ENCODE data around the gene CCDC183. TPM values are rescaled to one million over a fixed set of nuclear protein-coding genes. Genes with fewer than 3 reads are reported as not detected.

The CCDC183 gene
- total RNA-seq, 1 experiment from 2014 or later: 1.1 TPM

GRCh38 chr9:136827794-136828473 is 31.8 kb downstream of the CCDC183 start:
- Histone ChIP-seq H3T11ph (ENCODE audit: low read length) (no peak overlapping the region), H2BK120ac (ENCODE audit: low read depth, low read length, poor library complexity, severe bottlenecking) (no peak overlapping the region), H2BK15ac (ENCODE audit: low read depth, low read length) (no peak overlapping the region), H3K23ac (ENCODE audit: insufficient read length, low read depth, low read length) (no peak overlapping the region), H2BK12ac (ENCODE audit: insufficient read length, low read depth, low read length) (no peak overlapping the region), H3K4me2 (ENCODE audit: insufficient read depth, insufficient read length, low read length) (no peak overlapping the region), H3K23me2 (ENCODE audit: insufficient read length, low read depth, low read length, poor library complexity, severe bottlenecking) (no peaks in the 10 kb centered on the region), H3K9ac (ENCODE audit: extremely low read depth, insufficient read length, low read length) (no peak overlapping the region), H4K8ac (replicated peaks; ENCODE audit: insufficient read length, low read depth, low read length) (no peak overlapping the region), H2BK20ac (ENCODE audit: low read depth, low read length, poor library complexity, severe bottlenecking) (no peak overlapping the region), H3K18ac (ENCODE audit: insufficient read length, low read depth, low read length) (no peak overlapping the region), H3K27me3 (ENCODE audit: insufficient read depth, low read length) (no peaks in the 10 kb centered on the region), H3K14ac (ENCODE audit: insufficient read depth, low read length) (no peak overlapping the region), H3K4ac (ENCODE audit: low read depth, low read length) (no peak overlapping the region), H2AFZ (ENCODE audit: low read length) (no peak overlapping the region), H3K27ac (ENCODE audit: insufficient read length, low read depth, low read length) (no peak overlapping the region), H4K5ac (ENCODE audit: insufficient read length, low read depth, low read length) (no peak overlapping the region), H3K9me3 (ENCODE audit: control insufficient read depth, low read depth, low read length) (no peaks in the 10 kb centered on the region), H2AK5ac (ENCODE audit: insufficient read length, low read length) (no peak overlapping the region), H3K56ac (ENCODE audit: insufficient read length, low read depth, low read length) (no peak overlapping the region), H3K79me1 (ENCODE audit: insufficient read depth, low read depth, low read length, poor library complexity, severe bottlenecking) (peaks cover 4% of the 10 kb centered on the region), H2BK5ac (ENCODE audit: insufficient read length, low read length) (no peak overlapping the region), H4K91ac (ENCODE audit: insufficient read length, low read depth, low read length) (no peak overlapping the region), H4K20me1 (ENCODE audit: control insufficient read depth, insufficient read depth, insufficient read length) (no peaks in the 10 kb centered on the region), H3K4me1 (ENCODE audit: insufficient read depth, low read length) (no peaks in the 10 kb centered on the region), H3K79me2 (ENCODE audit: insufficient read depth, low read length) (no peaks in the 10 kb centered on the region)
- no peak for TF ChIP-seq CTCF (conservative IDR thresholded peaks at IDR 0.05)
- Mint-ChIP-seq H3K27me3 (ENCODE audit: low read depth) (peaks cover 1% of the 10 kb centered on the region; the same call in 1 of the 2 replicates), H3K36me3 (ENCODE audit: insufficient read depth in 1 of 3, low read depth in 3 of 3) (peaks cover 17 to 60% (median 59%) of the 10 kb centered on the region in 3 experiments; a peak in 6 of 7 replicates), H3K4me3 (no peak overlapping the region), H3K27ac (no peak overlapping the region; a peak in 1 of 7 replicates), H3K9me3 (no peaks in the 10 kb centered on the region), H3K4me1 (peaks cover 0 to 7% of the 10 kb centered on the region in 2 experiments; a peak in 2 of 4 replicates)
- no peak for DNase-seq
- no CpG with 5 or more reads among the region's 14 CpGs for WGBS (ENCODE audit: extremely low coverage, insufficient read length, low lambda C conversion rate)
